Measurements from ENCODE around the gene HS3ST5. TPM values are rescaled to one million over a fixed set of nuclear protein-coding genes. Genes with fewer than 3 reads are reported as not detected.

HS3ST5 gene
- total RNA-seq, 1 donor from 2014 or later: 3.6 TPM

GRCh38 chr6:114169763-114170162 is 173.1 kb downstream of the HS3ST5 start:
- Mint-ChIP-seq H3K36me3 (no peaks in the 10 kb centered on the region), H3K4me1 (ENCODE audit: unreplicated experiment) (peaks cover 16% of the 10 kb centered on the region), H3K4me3 (peak overlapping the region; percentile 26), H3K27me3 (peaks cover 12% of the 10 kb centered on the region), H3K27ac (no peak overlapping the region), H3K9me3 (no peaks in the 10 kb centered on the region)
- no peak for TF ChIP-seq CTCF (conservative IDR thresholded peaks at IDR 0.05)
- no peak for DNase-seq (ENCODE audit: extremely low spot score, unreplicated experiment)

GRCh38 chr6:114167583-114168576 is 174.9 kb downstream of the HS3ST5 start:
- no peak for TF ChIP-seq CTCF (conservative IDR thresholded peaks at IDR 0.05)
- Mint-ChIP-seq H3K4me3 (no peak overlapping the region), H3K27ac (no peak overlapping the region), H3K9me3 (no peaks in the 10 kb centered on the region), H3K27me3 (peaks cover 12% of the 10 kb centered on the region), H3K36me3 (no peaks in the 10 kb centered on the region), H3K4me1 (ENCODE audit: unreplicated experiment) (peaks cover 17% of the 10 kb centered on the region)
- DNase-seq (ENCODE audit: extremely low spot score, unreplicated experiment): no peak

GRCh38 chr6:114164207-114164606 is 178.6 kb downstream of the HS3ST5 start:
- no peak for DNase-seq (ENCODE audit: extremely low spot score, unreplicated experiment)
- H3K9me3 Mint-ChIP-seq: no peaks in the 10 kb centered on the region
- H3K27me3 Mint-ChIP-seq: peaks cover 9% of the 10 kb centered on the region
- no peak overlapping the region for H3K4me3 Mint-ChIP-seq
- H3K36me3 Mint-ChIP-seq: no peaks in the 10 kb centered on the region
- no peak for TF ChIP-seq CTCF (conservative IDR thresholded peaks at IDR 0.05)
- H3K27ac Mint-ChIP-seq: no peak overlapping the region
- peaks cover 12% of the 10 kb centered on the region for H3K4me1 Mint-ChIP-seq (ENCODE audit: unreplicated experiment)

GRCh38 chr6:114162691-114163347 is 180.0 kb downstream of the HS3ST5 start:
- H3K36me3 Mint-ChIP-seq: no peaks in the 10 kb centered on the region
- H3K27ac Mint-ChIP-seq: no peak overlapping the region
- H3K9me3 Mint-ChIP-seq: no peaks in the 10 kb centered on the region
- DNase-seq (ENCODE audit: extremely low spot score, unreplicated experiment): no peak
- H3K27me3 Mint-ChIP-seq: no peaks in the 10 kb centered on the region
- TF ChIP-seq CTCF (conservative IDR thresholded peaks at IDR 0.05): no peak
- peaks cover 17% of the 10 kb centered on the region for H3K4me1 Mint-ChIP-seq (ENCODE audit: unreplicated experiment)
- no peak overlapping the region for H3K4me3 Mint-ChIP-seq

- Mint-ChIP-seq H3K36me3 (no peaks in the 10 kb centered on the region), H3K27me3 (no peaks in the 10 kb centered on the region), H3K27ac (no peak overlapping the region), H3K9me3 (no peaks in the 10 kb centered on the region), H3K4me3 (no peak overlapping the region), H3K4me1 (ENCODE audit: unreplicated experiment) (peaks cover 18% of the 10 kb centered on the region)
- no peak for TF ChIP-seq CTCF (conservative IDR thresholded peaks at IDR 0.05)
- no peak for DNase-seq (ENCODE audit: extremely low spot score, unreplicated experiment)
Observed at GRCh38 chr6:114160881-114161280, 181.9 kb downstream of the HS3ST5 start.

Measured in type B pancreatic cell (in vitro differentiated cells).